Spleen (tissue), 11 donors: ENCODE data around the gene USP6NL. TPM values are rescaled to one million over a fixed set of nuclear protein-coding genes. Genes with fewer than 3 reads are reported as not detected.
"Not testable (repeated sequence)": the region's sequence is repeated elsewhere in the genome, so short reads cannot be mapped to it uniquely, and the experiment has no call there.

Experiments
- DNase-seq: peaks from one replicate; pipeline ENCODE4 v3.0.0-alpha.2; 2020
- H3K27ac ChIP-seq, 8 donors: fragments of 200-600 bp; sonication (generic) in 7 of 8; 1 replicate in 4 of 8; 2 replicates in 4 of 8; pipeline versions ENCODE4 v1.5.0 to v1.8.0; 2016 to 2021; ENCODE audit warnings: inconsistent platforms in 4 of 8, mild to moderate bottlenecking in 4 of 8, moderate library complexity in 1 of 8
- H3K27me3 ChIP-seq, 7 donors: fragments of 200-600 bp; sonication (generic) in 6 of 7; replicated peaks in 1 of 7; 1 replicate in 4 of 7; 2 replicates in 3 of 7; pipeline versions ENCODE4 v1.5.0 to v1.8.0; 2016 to 2021; ENCODE audit warnings: inconsistent platforms in 3 of 7, mild to moderate bottlenecking in 1 of 7
- H3K36me3 ChIP-seq, 6 donors: fragments of 200-600 bp; sonication (generic) in 5 of 6; 1 replicate in 4 of 6; 2 replicates in 2 of 6; pipeline versions ENCODE4 v1.5.0 to v1.8.0; 2016 to 2021; ENCODE audit warnings: inconsistent platforms in 2 of 6
- H3K4me1 ChIP-seq, 6 donors: fragments of 200-600 bp; sonication (generic) in 5 of 6; 1 replicate in 3 of 6; 2 replicates in 3 of 6; pipeline versions ENCODE4 v1.5.0 to v1.8.0; 2016 to 2021; ENCODE audit warnings: inconsistent platforms in 3 of 6
- H3K4me3 ChIP-seq, 8 donors: fragments of 200-600 bp; sonication (generic) in 7 of 8; 1 replicate in 4 of 8; 2 replicates in 4 of 8; pipeline versions ENCODE4 v1.5.0 to v1.8.0; 2016 to 2021; ENCODE audit warnings: inconsistent platforms in 4 of 8, mild to moderate bottlenecking in 4 of 8, moderate library complexity in 2 of 8
- H3K9me3 ChIP-seq, 8 donors: fragments of 200-600 bp; sonication (generic) in 7 of 8; 1 replicate in 4 of 8; 2 replicates in 4 of 8; pipeline versions ENCODE4 v1.5.0 to v1.8.0; 2016 to 2021; ENCODE audit warnings: inconsistent platforms in 4 of 8
- CTCF ChIP-seq, 11 experiments: fragments of 200-600 bp in 7 of 11; fragments of 450-650 bp in 4 of 11; sonication (generic) in 4 of 11; IDR thresholded peaks in 8 of 11; conservative IDR thresholded peaks in 3 of 11; 1 replicate in 7 of 11; 2 replicates in 4 of 11; pipeline versions ENCODE4 v1.4.0 to v1.8.0; 2016 to 2021; ENCODE audit warnings: antibody characterized with exemption in 11 of 11, inconsistent platforms in 4 of 11, mild to moderate bottlenecking in 1 of 11
- POLR2A ChIP-seq, 3 donors: fragments of 450-650 bp; IDR thresholded peaks; one replicate each; pipeline ENCODE4 v1.5.1; 2017; ENCODE audit warnings: antibody characterized with exemption in 3 of 3, mild to moderate bottlenecking in 1 of 3
- POLR2AphosphoS5 ChIP-seq, 3 donors: sonication (generic); formaldehyde crosslinking; IDR thresholded peaks; one replicate each; pipeline ENCODE4 v1.5.1; 2017; ENCODE audit warnings: antibody characterized with exemption in 3 of 3
- WGBS, 5 donors: extraction: QIAGEN DNeasy Blood & Tissue Kit in 3 of 5; methylation state at CpG; one replicate each; pipeline versions ENCODE4 v1.1.5 to v1.1.7; 2013 to 2018; 5-methylcytosine and 5-hydroxymethylcytosine counted together
- intact Hi-C: fragments of 100-400 bp; cut with DNase I; formaldehyde crosslinking; loops from one replicate; pipeline ENCODE4 v1.15.0; 2023; ENCODE audit warnings: low total_unique reads
- polyA plus RNA-seq, 3 donors: library from polyadenylated mRNA; stranded (reverse); fragments of 200-250 nt; gene quantifications; one replicate each; pipeline ENCODE4 v1.2.1, GENCODE V29; 2013
- total RNA-seq, 7 donors: library from RNA; depleted of rRNA in 3 of 7; stranded (reverse); fragments of >200 nt in 3 of 7; fragmentation: NEBNext Ultra II Directional in 4 of 7; extraction: Animal tissue kit (Norgen Biotek cat#: 25700) in 4 of 7; gene quantifications; one replicate each; pipeline versions ENCODE4 v1.1.0 to v1.2.1, GENCODE V29; 2016 to 2021
- donor health status: healthy with polysubstance abuse.
- donor health status: DM: no; HTN: no; CAD: no; lungs with moderate emphysema.
- donor health status: DM: no; HTN: no; CAD: no.
- donor health status: Bipolar disorder and iron deficiency.
- donor health status: healthy.
- donor health status: DM: no; HTN: no; CAD: no.
- donor health status: DM: yes; HTN: yes; CAD: no.

Gene USP6NL
- total and polyA plus RNA-seq, 10 donors, result 11.0 to 51.7 (median 37.7) TPM

DNA sequence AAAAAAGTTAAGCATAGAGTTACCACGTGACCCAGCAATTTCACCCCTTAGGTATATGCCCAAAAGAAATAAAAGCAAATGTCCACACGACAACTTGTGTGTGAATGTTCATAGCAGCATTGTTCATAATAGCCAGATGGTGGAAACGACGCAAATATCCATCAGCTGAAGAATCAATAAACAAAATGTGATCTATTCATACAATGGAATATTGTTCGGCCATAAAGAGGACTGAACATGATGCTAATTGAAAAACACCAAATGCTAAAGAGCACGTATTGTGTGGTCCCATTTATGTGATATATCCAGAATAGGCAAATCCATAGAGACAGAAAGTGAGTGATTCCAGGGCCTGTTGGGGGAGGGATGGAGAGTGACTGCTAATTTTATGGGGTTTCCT lies 18.3 kb upstream of the USP6NL start:
- Histone ChIP-seq H3K4me3 (no peak overlapping the region), H3K4me1 (peaks cover 4 to 39% (median 25%) of the 10 kb centered on the region in 6 donors), H3K27ac (no peak overlapping the region), H3K36me3 (no peaks in the 10 kb centered on the region), H3K27me3 (no peaks in the 10 kb centered on the region), H3K9me3 (no peaks in the 10 kb centered on the region)
- intact Hi-C loops, result no loop called here
- no peak for DNase-seq
- no peak for TF ChIP-seq POLR2A (IDR thresholded peaks at IDR 0.05)
- TF ChIP-seq CTCF (IDR thresholded peaks at IDR 0.05 in 8 of 11, conservative IDR thresholded peaks at IDR 0.05 in 3 of 11), result no peak
- TF ChIP-seq POLR2AphosphoS5 (IDR thresholded peaks at IDR 0.05), result no peak
- WGBS, 5 donors, result 94 to 96% (median 95%) methylated on average over 6 of the region's 6 CpGs

DNA sequence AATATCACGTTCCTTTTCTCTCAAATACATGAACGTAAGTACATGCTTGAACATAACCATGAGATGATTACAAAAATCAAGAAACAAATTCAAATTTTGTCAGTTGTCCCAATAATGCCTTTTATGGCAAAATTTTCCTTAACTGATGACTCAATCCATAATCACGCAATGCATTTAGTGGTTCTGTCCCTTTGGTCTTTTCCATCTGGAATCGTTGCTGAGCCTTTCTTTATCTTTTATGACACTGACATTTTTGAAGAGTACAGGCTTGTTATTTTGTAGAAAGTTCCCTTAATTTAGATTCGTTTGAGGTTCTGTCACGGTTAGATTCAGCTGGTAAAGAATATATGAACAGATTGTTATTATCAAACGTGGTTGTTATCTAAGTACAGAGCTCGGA lies 16.5 kb upstream of the USP6NL start:
- DNase-seq, H3K4me3 ChIP-seq, H3K27me3 ChIP-seq, H3K9me3 ChIP-seq, intact Hi-C loops, H3K27ac ChIP-seq, H3K36me3 ChIP-seq: not testable (repeated sequence)
- WGBS, 5 donors, result 80 to 91% (median 88%) methylated on average over 8 of the region's 8 CpGs
- H3K4me1 ChIP-seq, result peaks cover 4 to 44% (median 29%) of the 10 kb centered on the region in 6 donors

DNA sequence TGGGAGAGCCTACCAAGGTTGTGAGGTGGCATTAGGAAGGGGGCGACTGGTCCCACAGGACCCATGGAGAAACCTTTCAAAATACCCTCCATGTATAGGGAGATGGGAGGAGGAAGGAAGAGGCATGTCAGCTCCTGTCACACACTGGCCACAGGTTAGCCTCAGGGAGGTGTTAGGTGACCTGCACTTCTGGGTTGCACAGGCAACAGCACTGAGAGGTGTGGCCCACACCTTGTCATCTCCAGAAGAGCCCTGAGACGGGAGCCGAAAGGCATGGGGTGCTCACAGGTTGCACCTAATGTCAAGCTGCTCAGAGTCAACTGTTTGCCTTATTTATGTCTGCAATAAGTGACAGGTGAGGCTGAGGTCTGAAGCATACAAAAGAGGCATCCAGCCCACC lies 14.6 kb upstream of the USP6NL start:
- Histone ChIP-seq H3K36me3 (no peaks in the 10 kb centered on the region), H3K4me1 (peaks cover 4 to 25% (median 17%) of the 10 kb centered on the region in 6 donors), H3K27me3 (no peaks in the 10 kb centered on the region), H3K9me3 (no peaks in the 10 kb centered on the region), H3K27ac (peak overlapping the region in 1 of 8 donors; percentile 68), H3K4me3 (no peak overlapping the region)
- WGBS, 5 donors, result 76 to 93% (median 81%) methylated on average over 3 of the region's 3 CpGs
- TF ChIP-seq CTCF (IDR thresholded peaks at IDR 0.05 in 8 of 11, conservative IDR thresholded peaks at IDR 0.05 in 3 of 11) (no peak), POLR2AphosphoS5 (IDR thresholded peaks at IDR 0.05) (no peak)
- peak; percentile 56 for DNase-seq
- intact Hi-C loops, result no loop called here

- WGBS, 5 donors, result 65 to 73% (median 68%) methylated on average over 9 of the region's 9 CpGs
- TF ChIP-seq POLR2AphosphoS5 (IDR thresholded peaks at IDR 0.05) (no peak), POLR2A (IDR thresholded peaks at IDR 0.05) (no peak), CTCF (IDR thresholded peaks at IDR 0.05 in 8 of 11, conservative IDR thresholded peaks at IDR 0.05 in 3 of 11) (no peak)
- H3K27me3 ChIP-seq, result no peaks in the 10 kb centered on the region
- no peaks in the 10 kb centered on the region for H3K9me3 ChIP-seq
- H3K4me3 ChIP-seq, result peak overlapping the region in 1 of 8 donors; percentile 27
- peak overlapping the region in 4 of 8 donors; percentile 17 to 68 (median 32) for H3K27ac ChIP-seq
- intact Hi-C loops, result no loop called here
- H3K4me1 ChIP-seq, result peaks cover 4 to 24% (median 17%) of the 10 kb centered on the region in 6 donors
- no peak for DNase-seq
- no peaks in the 10 kb centered on the region for H3K36me3 ChIP-seq
Observed at GRCh38 chr10:11625019-11625735, 13.7 kb upstream of the USP6NL start.
